Neuronal stem cell (in vitro differentiated cells): ENCODE results near the gene NTN4.

ENCODE experiments used
- DNase-seq: peaks from one replicate; pipeline ENCODE4 v3.0.0-alpha.2; 2013; ENCODE audit warnings: low spot score
- H2AFZ ChIP-seq: one replicate; pipeline ENCODE4 v1.6.1; 2013; ENCODE audit warnings: mild to moderate bottlenecking, low read length, inconsistent platforms
- H2AK5ac ChIP-seq: 2 replicates; pipeline ENCODE4 v1.6.1; 2013; ENCODE audit warnings: low read depth, mild to moderate bottlenecking, inconsistent platforms, low read length, moderate library complexity, mixed read lengths
- H2BK120ac ChIP-seq: 2 replicates; pipeline ENCODE4 v1.6.1; 2013; ENCODE audit warnings: low read depth, mild to moderate bottlenecking, inconsistent platforms, low read length, moderate library complexity, mixed read lengths
- H2BK12ac ChIP-seq: one replicate; pipeline ENCODE4 v1.6.1; 2013; ENCODE audit warnings: low read length, inconsistent platforms
- H2BK15ac ChIP-seq: 2 replicates; pipeline ENCODE4 v1.6.1; 2013; ENCODE audit warnings: mild to moderate bottlenecking, low read length, inconsistent platforms, mixed read lengths
- H2BK5ac ChIP-seq: one replicate; pipeline ENCODE4 v1.6.1; 2013; ENCODE audit warnings: inconsistent platforms, mild to moderate bottlenecking, low read length, moderate library complexity
- H3K14ac ChIP-seq: one replicate; pipeline ENCODE4 v1.6.1; 2013; ENCODE audit warnings: low read length, inconsistent platforms
- H3K18ac ChIP-seq: 2 replicates; pipeline ENCODE4 v1.6.1; 2013; ENCODE audit warnings: low read length, inconsistent platforms
- H3K23ac ChIP-seq: 2 replicates; pipeline ENCODE4 v1.6.1; 2013; ENCODE audit warnings: low read depth, mild to moderate bottlenecking, mixed read lengths, low read length, inconsistent platforms; ENCODE audit not compliant: poor library complexity
- H3K27ac ChIP-seq: replicated peaks from 3 replicates; pipeline ENCODE4 v1.5.1; 2013; ENCODE audit warnings: low read length, inconsistent platforms
- H3K27me3 ChIP-seq, 3 experiments: 2 replicates each; pipeline ENCODE4 v1.6.1; 2013; ENCODE audit warnings: low read length in 3 of 3, mild to moderate bottlenecking in 2 of 3, inconsistent platforms in 1 of 3, low read depth in 1 of 3, mixed read lengths in 1 of 3, moderate library complexity in 1 of 3; ENCODE audit not compliant: control insufficient read depth in 3 of 3, insufficient read depth in 3 of 3
- H3K36me3 ChIP-seq, 2 donors: replicated peaks in 1 of 2; 2 replicates each; pipeline ENCODE4 v1.6.1; 2013; ENCODE audit warnings: low read length in 2 of 2; ENCODE audit not compliant: control insufficient read depth in 2 of 2, insufficient read depth in 2 of 2
- H3K4ac ChIP-seq: 2 replicates; pipeline ENCODE4 v1.6.1; 2013; ENCODE audit warnings: inconsistent platforms, mild to moderate bottlenecking, low read length, moderate library complexity
- H3K4me1 ChIP-seq, 2 donors: 1 replicate in 1 of 2; 2 replicates in 1 of 2; pipeline ENCODE4 v1.6.1; 2013; ENCODE audit warnings: low read length in 2 of 2, low read depth in 1 of 2; ENCODE audit not compliant: control insufficient read depth in 2 of 2, insufficient read depth in 1 of 2
- H3K4me2 ChIP-seq: one replicate; pipeline ENCODE4 v1.6.1; 2013; ENCODE audit warnings: mild to moderate bottlenecking, low read length, inconsistent platforms; ENCODE audit not compliant: insufficient read depth, poor library complexity, severe bottlenecking
- H3K4me3 ChIP-seq, 2 donors: 2 replicates each; pipeline ENCODE4 v1.5.1; 2013; ENCODE audit warnings: low read length in 2 of 2, mild to moderate bottlenecking in 2 of 2, inconsistent platforms in 1 of 2, moderate library complexity in 1 of 2
- H3K79me1 ChIP-seq: one replicate; pipeline ENCODE4 v1.6.1; 2013; ENCODE audit warnings: low read depth, mild to moderate bottlenecking, inconsistent platforms, low read length, moderate library complexity
- H3K9ac ChIP-seq: one replicate; pipeline ENCODE4 v1.6.1; 2013; ENCODE audit warnings: mild to moderate bottlenecking, low read depth, low read length, inconsistent platforms; ENCODE audit not compliant: poor library complexity
- H3K9me3 ChIP-seq, 2 donors: replicated peaks in 1 of 2; 2 replicates each; pipeline versions ENCODE3 to v1.6.1; 2013; ENCODE audit warnings: low read length in 2 of 2, mild to moderate bottlenecking in 2 of 2, inconsistent platforms in 1 of 2, low read depth in 1 of 2, mixed read lengths in 1 of 2, moderate library complexity in 1 of 2; ENCODE audit not compliant: control insufficient read depth in 2 of 2, insufficient read depth in 1 of 2
- H4K8ac ChIP-seq: one replicate; pipeline ENCODE4 v1.6.1; 2013; ENCODE audit warnings: low read depth, mild to moderate bottlenecking, inconsistent platforms, low read length, moderate library complexity
- H4K91ac ChIP-seq: one replicate; pipeline ENCODE4 v1.6.1; 2013; ENCODE audit warnings: low read length, low read depth, mild to moderate bottlenecking, inconsistent platforms; ENCODE audit not compliant: poor library complexity
- WGBS, 2 donors: extraction: QIAGEN DNeasy Blood & Tissue Kit; methylation state at CpG; one replicate each; pipeline ENCODE4 v1.1.7; 2013; ENCODE audit warnings: missing lambda C conversion rate in 2 of 2, mixed read lengths in 1 of 2; ENCODE audit not compliant: insufficient read length in 2 of 2, insufficient replicate concordance in 1 of 2; ENCODE audit errors: extremely low coverage in 2 of 2; 5-methylcytosine and 5-hydroxymethylcytosine counted together

NTN4 gene

DNA sequence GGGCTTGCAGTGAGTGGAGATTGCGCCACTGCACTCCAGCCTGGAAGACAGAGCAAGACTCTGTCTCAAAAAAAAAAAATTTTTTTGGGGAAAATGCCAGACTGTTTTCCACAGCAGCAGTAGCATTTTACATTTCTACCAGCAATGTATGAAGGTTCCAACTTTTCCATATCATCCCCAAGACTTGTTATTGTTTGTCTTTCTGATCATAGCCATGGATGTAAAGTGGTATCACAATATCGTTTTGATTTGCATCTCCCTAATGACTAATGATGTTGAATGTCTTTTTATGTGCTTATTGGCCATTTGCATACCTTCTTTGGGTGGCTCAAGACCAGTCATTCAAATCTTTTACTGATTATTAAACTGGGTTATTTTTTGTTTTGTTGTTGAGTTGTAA is 63.7 kb downstream of the NTN4 start:
- WGBS, 2 donors = no CpG with 5 or more reads among the region's 2 CpGs
- Histone ChIP-seq H3K18ac (no peak overlapping the region), H3K23ac (no peak overlapping the region), H2AFZ (no peak overlapping the region), H3K14ac (no peak overlapping the region), H3K9ac (no peak overlapping the region), H2AK5ac (no peak overlapping the region), H3K79me1 (no peaks in the 10 kb centered on the region), H3K4me3 (no peak overlapping the region), H3K36me3 (no peaks in the 10 kb centered on the region), H2BK12ac (no peak overlapping the region), H4K8ac (no peak overlapping the region), H4K91ac (no peak overlapping the region), H2BK120ac (no peak overlapping the region), H3K4ac (no peak overlapping the region), H3K27me3 (peaks cover 0 to 3% (median 0%) of the 10 kb centered on the region in 3 experiments), H3K4me1 (no peaks in the 10 kb centered on the region), H2BK15ac (no peak overlapping the region), H3K4me2 (no peak overlapping the region), H3K27ac (no peak overlapping the region), H2BK5ac (no peak overlapping the region), H3K9me3 (no peaks in the 10 kb centered on the region)
- no peak for DNase-seq

DNA sequence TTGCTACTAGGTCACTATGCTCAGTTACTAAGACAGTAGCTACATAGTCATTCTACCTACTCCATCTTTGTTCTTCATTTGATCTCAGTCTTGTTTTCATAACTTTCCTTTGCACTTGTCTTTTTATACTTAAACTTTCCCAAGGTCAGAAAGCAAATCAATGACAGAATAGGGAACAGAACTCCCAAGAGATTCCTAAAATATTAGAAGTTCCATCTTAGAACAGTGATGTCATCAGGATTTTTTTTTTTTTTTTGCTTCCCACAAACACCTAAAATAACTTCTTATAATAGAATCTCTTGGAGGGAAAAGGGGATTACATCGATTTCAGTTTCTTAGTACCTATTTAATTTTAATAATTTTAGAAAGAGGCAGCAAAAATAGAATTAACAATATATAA is 65.8 kb downstream of the NTN4 start:
- no peak overlapping the region for H2BK12ac ChIP-seq
- no peak overlapping the region for H3K23ac ChIP-seq
- H2BK120ac ChIP-seq = no peak overlapping the region
- H3K18ac ChIP-seq = no peak overlapping the region
- H3K4ac ChIP-seq = no peak overlapping the region
- H3K27ac ChIP-seq = no peak overlapping the region
- H3K14ac ChIP-seq = no peak overlapping the region
- no peak overlapping the region for H2BK5ac ChIP-seq
- no peak overlapping the region for H3K4me2 ChIP-seq
- no peaks in the 10 kb centered on the region for H3K27me3 ChIP-seq
- no peak for DNase-seq
- no peaks in the 10 kb centered on the region for H3K4me1 ChIP-seq
- H3K79me1 ChIP-seq = no peaks in the 10 kb centered on the region
- no peak overlapping the region for H4K8ac ChIP-seq
- no CpG with 5 or more reads among the region's 1 CpG for WGBS, 2 donors
- no peak overlapping the region for H3K9ac ChIP-seq
- no peaks in the 10 kb centered on the region for H3K36me3 ChIP-seq
- no peaks in the 10 kb centered on the region for H3K9me3 ChIP-seq
- H3K4me3 ChIP-seq = no peak overlapping the region
- H2AFZ ChIP-seq = no peak overlapping the region
- no peak overlapping the region for H2BK15ac ChIP-seq
- no peak overlapping the region for H2AK5ac ChIP-seq
- no peak overlapping the region for H4K91ac ChIP-seq

DNA sequence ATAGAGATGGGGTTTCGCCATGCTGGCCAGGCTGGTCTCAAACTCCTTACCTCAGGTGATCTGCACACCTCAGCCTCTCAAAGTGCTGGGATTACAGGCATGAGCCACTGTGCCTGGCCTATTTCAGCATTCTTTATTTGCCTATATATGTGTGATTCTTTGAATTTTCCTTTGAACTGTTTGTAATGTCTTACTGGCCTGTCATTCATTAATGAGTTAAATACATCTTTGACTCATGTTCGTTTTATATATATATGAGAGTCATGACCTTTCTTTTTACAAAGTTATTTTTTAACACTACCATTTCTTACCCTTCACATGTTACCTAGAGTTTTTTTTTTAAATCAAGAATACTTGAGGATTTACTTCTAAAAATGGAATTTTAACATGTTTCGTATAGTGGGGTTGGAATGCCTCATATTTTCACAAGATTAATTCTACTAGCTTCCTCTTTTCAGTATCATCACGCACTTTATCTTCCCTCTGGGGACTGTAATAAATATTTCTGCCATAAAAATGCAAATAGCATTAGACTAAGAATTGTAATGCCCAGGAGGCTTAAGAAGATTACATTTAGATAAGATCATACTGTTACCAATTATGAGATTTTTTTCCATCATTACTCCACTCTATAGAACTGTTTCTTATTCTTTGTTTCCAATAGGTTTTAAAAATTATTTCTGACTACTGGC is 66.7 kb downstream of the NTN4 start:
- Histone ChIP-seq H3K36me3 (no peaks in the 10 kb centered on the region), H3K9ac (no peak overlapping the region), H4K91ac (no peak overlapping the region), H3K79me1 (no peaks in the 10 kb centered on the region), H2AFZ (no peak overlapping the region), H3K4me3 (no peak overlapping the region), H3K23ac (no peak overlapping the region), H3K4ac (no peak overlapping the region), H2BK120ac (no peak overlapping the region), H3K27ac (no peak overlapping the region), H3K18ac (no peak overlapping the region), H2AK5ac (no peak overlapping the region), H3K27me3 (no peaks in the 10 kb centered on the region), H3K4me1 (no peaks in the 10 kb centered on the region), H2BK15ac (no peak overlapping the region), H3K9me3 (no peaks in the 10 kb centered on the region), H3K4me2 (no peak overlapping the region), H2BK5ac (no peak overlapping the region), H4K8ac (no peak overlapping the region), H2BK12ac (no peak overlapping the region), H3K14ac (no peak overlapping the region)
- WGBS, 2 donors = no CpG with 5 or more reads among the region's 4 CpGs
- no peak for DNase-seq

DNA sequence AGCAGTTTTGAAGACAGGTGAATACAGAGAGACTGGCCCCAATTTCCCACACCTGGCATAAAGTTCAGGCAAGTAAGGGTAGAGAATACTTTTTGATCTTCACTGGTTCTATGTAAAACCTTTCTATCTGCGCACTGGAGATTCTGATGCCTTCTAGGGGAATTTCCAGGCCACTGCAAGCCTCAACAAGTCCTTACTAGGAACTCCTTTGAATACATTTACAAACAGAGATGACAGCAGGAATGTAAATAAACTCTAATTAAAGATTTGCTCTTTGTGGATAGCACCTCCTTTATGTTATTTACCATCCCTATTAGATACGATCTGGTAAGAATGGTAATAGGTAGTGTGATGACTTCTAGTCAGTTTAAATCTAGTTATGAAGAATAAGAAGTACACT is 69.2 kb downstream of the NTN4 start:
- no peak overlapping the region for H4K91ac ChIP-seq
- no peak overlapping the region for H2AFZ ChIP-seq
- H2BK15ac ChIP-seq = no peak overlapping the region
- H2BK120ac ChIP-seq = no peak overlapping the region
- H2BK12ac ChIP-seq = no peak overlapping the region
- H3K36me3 ChIP-seq = no peaks in the 10 kb centered on the region
- no peaks in the 10 kb centered on the region for H3K79me1 ChIP-seq
- H3K23ac ChIP-seq = no peak overlapping the region
- H3K18ac ChIP-seq = no peak overlapping the region
- no peak for DNase-seq
- no peaks in the 10 kb centered on the region for H3K9me3 ChIP-seq
- no peak overlapping the region for H3K4me3 ChIP-seq
- no peak overlapping the region for H3K9ac ChIP-seq
- no peak overlapping the region for H3K4me2 ChIP-seq
- no peak overlapping the region for H3K27ac ChIP-seq
- no peak overlapping the region for H3K4ac ChIP-seq
- H3K27me3 ChIP-seq = no peaks in the 10 kb centered on the region
- H3K14ac ChIP-seq = no peak overlapping the region
- no peaks in the 10 kb centered on the region for H3K4me1 ChIP-seq
- H2AK5ac ChIP-seq = no peak overlapping the region
- H4K8ac ChIP-seq = no peak overlapping the region
- WGBS, 2 donors = no CpG with 5 or more reads among the region's 2 CpGs
- H2BK5ac ChIP-seq = no peak overlapping the region
